ENCODE results near the gene ZBTB44. TPM values are rescaled to one million over a fixed set of nuclear protein-coding genes. Genes with fewer than 3 reads are reported as not detected.

ZBTB44 gene
- total and polyA plus RNA-seq, 5 donors from 2014 or later, result 4.4 to 46.7 (median 6.2) TPM

GRCh38 chr11:130211781-130212401 is 102.8 kb downstream of the ZBTB44 start:
- no peak overlapping the region for H3K27ac Mint-ChIP-seq
- Histone ChIP-seq H3K27me3 (ENCODE audit: control insufficient read depth, insufficient read depth, low read length) (no peaks in the 10 kb centered on the region), H3K27ac (ENCODE audit: insufficient read depth, low read length, poor library complexity, severe bottlenecking) (no peak overlapping the region), H3K36me3 (ENCODE audit: control insufficient read depth, insufficient read depth, low read length) (no peaks in the 10 kb centered on the region), H3K9me3 (ENCODE audit: control insufficient read depth in 2 of 2, low read length in 2 of 2) (no peaks in the 10 kb centered on the region), H3K4me3 (ENCODE audit: low read depth, low read length) (no peak overlapping the region), H3K4me1 (ENCODE audit: control insufficient read depth, insufficient read depth, low read length, poor library complexity, severe bottlenecking) (peaks cover 4% of the 10 kb centered on the region)
- DNase-seq, result no peak
- no peak for ATAC-seq (ENCODE audit: low read depth in 2 of 2)
- H3K4me1 Mint-ChIP-seq, result no peaks in the 10 kb centered on the region
- H3K36me3 Mint-ChIP-seq, result no peaks in the 10 kb centered on the region
- no peaks in the 10 kb centered on the region for H3K27me3 Mint-ChIP-seq
- no peaks in the 10 kb centered on the region for H3K9me3 Mint-ChIP-seq
- no peak overlapping the region for H3K4me3 Mint-ChIP-seq

DNA sequence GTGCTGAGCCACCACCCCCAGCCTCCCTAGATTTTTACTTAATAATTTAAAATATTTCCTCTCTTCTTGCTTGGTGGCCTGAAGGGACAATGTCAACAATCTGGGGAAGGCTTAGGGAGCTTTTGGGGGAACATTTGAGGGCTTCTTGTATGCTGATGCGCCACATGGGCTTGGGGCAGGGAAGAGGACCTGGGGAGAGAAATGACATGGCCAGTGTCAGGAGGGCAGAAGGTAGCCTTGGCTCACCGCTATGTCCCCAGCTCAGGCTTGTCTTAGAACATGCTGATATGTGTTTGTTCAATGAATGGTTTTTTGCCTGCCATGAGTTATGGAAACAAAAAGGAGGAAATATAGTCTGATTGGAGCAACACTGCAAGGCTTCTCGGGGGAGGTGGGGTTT is 103.6 kb downstream of the ZBTB44 start:
- Mint-ChIP-seq H3K36me3 (no peaks in the 10 kb centered on the region), H3K27ac (no peak overlapping the region), H3K4me1 (no peaks in the 10 kb centered on the region), H3K9me3 (no peaks in the 10 kb centered on the region), H3K27me3 (no peaks in the 10 kb centered on the region), H3K4me3 (no peak overlapping the region)
- ATAC-seq (ENCODE audit: low read depth in 2 of 2) (no peak), DNase-seq (no peak)
- no peaks in the 10 kb centered on the region for H3K9me3 ChIP-seq (ENCODE audit: control insufficient read depth in 2 of 2, low read length in 2 of 2)
- H3K4me3 ChIP-seq (ENCODE audit: low read depth, low read length), result no peak overlapping the region
- H3K4me1 ChIP-seq (ENCODE audit: control insufficient read depth, insufficient read depth, low read length, poor library complexity, severe bottlenecking), result peaks cover 4% of the 10 kb centered on the region
- no peak overlapping the region for H3K27ac ChIP-seq (ENCODE audit: insufficient read depth, low read length, poor library complexity, severe bottlenecking)
- no peaks in the 10 kb centered on the region for H3K27me3 ChIP-seq (ENCODE audit: control insufficient read depth, insufficient read depth, low read length)
- H3K36me3 ChIP-seq (ENCODE audit: control insufficient read depth, insufficient read depth, low read length), result no peaks in the 10 kb centered on the region

- no peak for DNase-seq
- H3K4me3 ChIP-seq (ENCODE audit: low read depth, low read length), result no peak overlapping the region
- H3K27me3 Mint-ChIP-seq, result no peaks in the 10 kb centered on the region
- no peaks in the 10 kb centered on the region for H3K9me3 Mint-ChIP-seq
- H3K4me3 Mint-ChIP-seq, result no peak overlapping the region
- no peaks in the 10 kb centered on the region for H3K27me3 ChIP-seq (ENCODE audit: control insufficient read depth, insufficient read depth, low read length)
- no peaks in the 10 kb centered on the region for H3K36me3 Mint-ChIP-seq
- no peaks in the 10 kb centered on the region for H3K9me3 ChIP-seq (ENCODE audit: control insufficient read depth in 2 of 2, low read length in 2 of 2)
- H3K36me3 ChIP-seq (ENCODE audit: control insufficient read depth, insufficient read depth, low read length), result no peaks in the 10 kb centered on the region
- no peak overlapping the region for H3K27ac Mint-ChIP-seq
- no peak overlapping the region for H3K27ac ChIP-seq (ENCODE audit: insufficient read depth, low read length, poor library complexity, severe bottlenecking)
- no peak for ATAC-seq (ENCODE audit: low read depth in 2 of 2)
- no peaks in the 10 kb centered on the region for H3K4me1 Mint-ChIP-seq
- H3K4me1 ChIP-seq (ENCODE audit: control insufficient read depth, insufficient read depth, low read length, poor library complexity, severe bottlenecking), result peaks cover 4% of the 10 kb centered on the region
Observed at GRCh38 chr11:130209954-130210854, 104.5 kb downstream of the ZBTB44 start.

DNA sequence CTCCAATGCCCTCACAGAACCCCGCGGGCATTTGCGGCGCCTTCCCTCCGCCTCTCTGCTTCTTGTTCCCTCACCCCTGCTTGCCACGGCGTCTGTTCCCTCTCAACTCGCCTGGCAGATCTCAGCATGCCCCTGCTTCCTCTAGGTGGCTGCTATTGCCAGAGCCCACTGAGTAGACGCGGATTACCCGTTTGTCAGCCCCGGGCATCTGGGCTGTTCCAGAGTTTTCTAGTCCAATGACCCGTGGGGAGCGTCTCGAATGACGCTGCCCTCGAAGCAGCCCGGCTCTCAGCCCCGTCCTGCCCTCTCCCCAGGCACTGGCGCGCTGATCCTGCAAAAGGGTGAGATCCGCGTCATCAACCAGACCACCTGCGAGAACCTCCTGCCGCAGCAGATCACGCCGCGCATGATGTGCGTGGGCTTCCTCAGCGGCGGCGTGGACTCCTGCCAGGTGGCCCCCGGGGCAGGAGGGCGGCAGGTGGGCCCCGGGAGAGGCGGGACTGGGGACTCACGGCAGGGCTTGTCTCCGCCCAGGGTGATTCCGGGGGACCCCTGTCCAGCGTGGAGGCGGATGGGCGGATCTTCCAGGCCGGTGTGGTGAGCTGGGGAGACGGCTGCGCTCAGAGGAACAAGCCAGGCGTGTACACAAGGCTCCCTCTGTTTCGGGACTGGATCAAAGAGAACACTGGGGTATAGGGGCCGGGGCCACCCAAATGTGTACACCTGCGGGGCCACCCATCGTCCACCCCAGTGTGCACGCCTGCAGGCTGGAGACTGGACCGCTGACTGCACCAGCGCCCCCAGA is 105.4 kb downstream of the ZBTB44 start:
- H3K4me3 Mint-ChIP-seq, result no peak overlapping the region
- no peak for DNase-seq
- Histone ChIP-seq H3K4me1 (ENCODE audit: control insufficient read depth, insufficient read depth, low read length, poor library complexity, severe bottlenecking) (peaks cover 4% of the 10 kb centered on the region), H3K27ac (ENCODE audit: insufficient read depth, low read length, poor library complexity, severe bottlenecking) (no peak overlapping the region), H3K9me3 (ENCODE audit: control insufficient read depth in 2 of 2, low read length in 2 of 2) (no peaks in the 10 kb centered on the region), H3K4me3 (ENCODE audit: low read depth, low read length) (no peak overlapping the region), H3K27me3 (ENCODE audit: control insufficient read depth, insufficient read depth, low read length) (no peaks in the 10 kb centered on the region), H3K36me3 (ENCODE audit: control insufficient read depth, insufficient read depth, low read length) (no peaks in the 10 kb centered on the region)
- H3K27ac Mint-ChIP-seq, result no peak overlapping the region
- H3K9me3 Mint-ChIP-seq, result no peaks in the 10 kb centered on the region
- no peaks in the 10 kb centered on the region for H3K27me3 Mint-ChIP-seq
- ATAC-seq (ENCODE audit: low read depth in 2 of 2), result no peak
- H3K4me1 Mint-ChIP-seq, result no peaks in the 10 kb centered on the region
- no peaks in the 10 kb centered on the region for H3K36me3 Mint-ChIP-seq

DNA sequence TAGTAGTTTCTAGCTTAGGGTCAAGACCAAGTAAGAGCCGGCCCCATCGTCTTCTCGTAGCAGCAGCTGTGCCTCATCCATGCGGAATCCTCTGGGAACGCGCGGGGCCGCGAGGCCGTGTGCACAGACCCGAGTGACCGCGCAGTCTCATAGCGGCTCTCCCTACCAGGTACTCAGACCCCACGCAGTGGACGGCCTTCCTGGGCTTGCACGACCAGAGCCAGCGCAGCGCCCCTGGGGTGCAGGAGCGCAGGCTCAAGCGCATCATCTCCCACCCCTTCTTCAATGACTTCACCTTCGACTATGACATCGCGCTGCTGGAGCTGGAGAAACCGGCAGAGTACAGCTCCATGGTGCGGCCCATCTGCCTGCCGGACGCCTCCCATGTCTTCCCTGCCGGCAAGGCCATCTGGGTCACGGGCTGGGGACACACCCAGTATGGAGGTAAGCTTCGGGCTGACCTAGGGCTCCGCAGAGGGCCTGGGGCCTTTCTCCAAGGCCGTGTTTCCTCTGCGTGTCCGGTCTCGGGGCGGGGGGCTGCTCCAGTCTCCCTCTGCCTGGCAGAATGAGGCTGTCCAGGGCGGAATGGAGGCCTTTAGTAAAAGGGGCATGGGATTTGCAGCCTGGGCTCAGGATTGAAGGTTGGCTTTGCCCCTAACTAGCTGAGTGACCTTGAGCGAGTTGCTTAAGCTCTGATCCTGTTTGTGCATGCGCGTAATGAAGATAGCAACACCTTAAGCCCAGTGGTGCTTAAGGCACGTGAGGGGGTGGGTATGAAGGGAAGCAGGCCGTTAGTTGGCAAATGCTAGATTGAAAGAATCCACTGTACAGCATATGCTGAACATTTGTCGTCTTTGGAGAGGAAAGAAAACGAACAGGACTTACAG is 106.2 kb downstream of the ZBTB44 start:
- Mint-ChIP-seq H3K36me3 (no peaks in the 10 kb centered on the region), H3K4me1 (no peaks in the 10 kb centered on the region), H3K9me3 (no peaks in the 10 kb centered on the region), H3K27me3 (no peaks in the 10 kb centered on the region), H3K4me3 (no peak overlapping the region), H3K27ac (no peak overlapping the region)
- Histone ChIP-seq H3K27me3 (ENCODE audit: control insufficient read depth, insufficient read depth, low read length) (no peaks in the 10 kb centered on the region), H3K4me1 (ENCODE audit: control insufficient read depth, insufficient read depth, low read length, poor library complexity, severe bottlenecking) (peaks cover 4% of the 10 kb centered on the region), H3K27ac (ENCODE audit: insufficient read depth, low read length, poor library complexity, severe bottlenecking) (no peak overlapping the region), H3K9me3 (ENCODE audit: control insufficient read depth in 2 of 2, low read length in 2 of 2) (no peaks in the 10 kb centered on the region), H3K4me3 (ENCODE audit: low read depth, low read length) (no peak overlapping the region), H3K36me3 (ENCODE audit: control insufficient read depth, insufficient read depth, low read length) (no peaks in the 10 kb centered on the region)
- ATAC-seq (ENCODE audit: low read depth in 2 of 2), result no peak
- DNase-seq, result no peak

- Mint-ChIP-seq H3K9me3 (no peaks in the 10 kb centered on the region), H3K4me3 (no peak overlapping the region), H3K36me3 (no peaks in the 10 kb centered on the region), H3K27ac (no peak overlapping the region), H3K27me3 (no peaks in the 10 kb centered on the region), H3K4me1 (no peaks in the 10 kb centered on the region)
- H3K9me3 ChIP-seq (ENCODE audit: control insufficient read depth in 2 of 2, low read length in 2 of 2), result no peaks in the 10 kb centered on the region
- no peak for DNase-seq
- H3K27me3 ChIP-seq (ENCODE audit: control insufficient read depth, insufficient read depth, low read length), result no peaks in the 10 kb centered on the region
- no peaks in the 10 kb centered on the region for H3K4me1 ChIP-seq (ENCODE audit: control insufficient read depth, insufficient read depth, low read length, poor library complexity, severe bottlenecking)
- no peak overlapping the region for H3K4me3 ChIP-seq (ENCODE audit: low read depth, low read length)
- no peaks in the 10 kb centered on the region for H3K36me3 ChIP-seq (ENCODE audit: control insufficient read depth, insufficient read depth, low read length)
- no peak overlapping the region for H3K27ac ChIP-seq (ENCODE audit: insufficient read depth, low read length, poor library complexity, severe bottlenecking)
- ATAC-seq (ENCODE audit: low read depth in 2 of 2), result no peak
Observed at GRCh38 chr11:130206141-130206540, 108.6 kb downstream of the ZBTB44 start.

DNA sequence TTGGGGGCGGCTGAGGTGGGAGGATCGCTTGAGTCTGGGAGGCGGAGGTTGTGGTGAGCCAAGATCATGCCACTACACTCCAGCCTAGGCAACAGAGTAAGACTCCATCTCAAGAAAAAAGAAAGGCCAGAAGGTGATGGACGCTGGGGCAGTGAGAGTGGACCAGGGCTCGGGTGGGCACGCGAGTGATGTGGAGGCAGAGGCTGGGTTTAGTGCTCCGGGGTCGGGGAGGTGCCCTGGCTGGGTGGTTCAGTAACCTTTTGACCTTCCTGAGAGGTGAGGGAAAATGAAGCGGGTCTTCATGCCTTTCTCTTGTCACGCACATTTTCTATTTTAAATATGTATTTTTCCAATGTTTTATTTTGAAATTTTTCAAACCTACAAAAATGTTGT is 110.0 kb downstream of the ZBTB44 start:
- Histone ChIP-seq H3K27me3 (ENCODE audit: control insufficient read depth, insufficient read depth, low read length) (no peaks in the 10 kb centered on the region), H3K4me1 (ENCODE audit: control insufficient read depth, insufficient read depth, low read length, poor library complexity, severe bottlenecking) (no peaks in the 10 kb centered on the region), H3K36me3 (ENCODE audit: control insufficient read depth, insufficient read depth, low read length) (no peaks in the 10 kb centered on the region), H3K4me3 (ENCODE audit: low read depth, low read length) (no peak overlapping the region), H3K9me3 (ENCODE audit: control insufficient read depth in 2 of 2, low read length in 2 of 2) (no peaks in the 10 kb centered on the region), H3K27ac (ENCODE audit: insufficient read depth, low read length, poor library complexity, severe bottlenecking) (no peak overlapping the region)
- Mint-ChIP-seq H3K36me3 (no peaks in the 10 kb centered on the region), H3K27ac (no peak overlapping the region), H3K9me3 (no peaks in the 10 kb centered on the region), H3K4me3 (no peak overlapping the region), H3K27me3 (no peaks in the 10 kb centered on the region), H3K4me1 (no peaks in the 10 kb centered on the region)
- DNase-seq, result no peak
- no peak for ATAC-seq (ENCODE audit: low read depth in 2 of 2)

All from CD4-positive, CD25-positive, alpha-beta regulatory T cell (primary cell).